WERI-Rb-1 (cell line): Measurements from ENCODE around the gene MYH14.
A peak's percentile ranks its signal among the peaks of the same experiment; 100 is the strongest.

ENCODE experiments used
- DNase-seq: peaks from one replicate; pipeline ENCODE4 v3.0.0-alpha.2; 2020
- H3K27ac ChIP-seq: fragments of 250-450 bp; sonication (Bioruptor Pico); 2 replicates; pipeline ENCODE4 v1.5.1; 2020; ENCODE audit warnings: mild to moderate bottlenecking, moderate library complexity
- H3K27me3 ChIP-seq: fragments of 250-450 bp; sonication (Bioruptor Pico); 2 replicates; pipeline ENCODE4 v1.5.1; 2021; ENCODE audit warnings: mild to moderate bottlenecking, low read depth, moderate library complexity; ENCODE audit not compliant: insufficient read depth, severe bottlenecking
- H3K36me3 ChIP-seq: fragments of 250-450 bp; sonication (Bioruptor Pico); 2 replicates; pipeline ENCODE4 v1.5.1; 2020; ENCODE audit warnings: mild to moderate bottlenecking, moderate library complexity
- H3K4me3 ChIP-seq: 2 replicates; pipeline ENCODE4 v1.5.1; 2011; ENCODE audit warnings: low read depth, mild to moderate bottlenecking, control low read depth, low read length
- H3K9me3 ChIP-seq: fragments of 250-450 bp; sonication (Bioruptor Pico); 2 replicates; pipeline ENCODE4 v1.5.1; 2021; ENCODE audit warnings: mild to moderate bottlenecking, moderate library complexity; ENCODE audit not compliant: severe bottlenecking
- CTCF ChIP-seq: IDR thresholded peaks from 2 replicates; pipeline ENCODE4 v1.5.1; 2011; ENCODE audit warnings: low read depth, mild to moderate bottlenecking, control low read depth, inconsistent platforms, low read length

The MYH14 gene

GRCh38 chr19:50321831-50322230 is 118.4 kb downstream of the MYH14 start:
- no peak for DNase-seq
- H3K36me3 ChIP-seq = peaks cover 9% of the 10 kb centered on the region

GRCh38 chr19:50322234-50322633 is 118.8 kb downstream of the MYH14 start:
- Histone ChIP-seq H3K27me3 (no peaks in the 10 kb centered on the region), H3K9me3 (no peaks in the 10 kb centered on the region), H3K36me3 (peaks cover 9% of the 10 kb centered on the region), H3K4me3 (no peak overlapping the region), H3K27ac (no peak overlapping the region)
- TF ChIP-seq CTCF = no peak
- DNase-seq = no peak

More at GRCh38 chr19:50321831-50322230, 118.4 kb downstream of the MYH14 start:
- Histone ChIP-seq H3K27me3 (no peaks in the 10 kb centered on the region), H3K9me3 (no peaks in the 10 kb centered on the region), H3K4me3 (no peak overlapping the region), H3K27ac (no peak overlapping the region)
- no peak for TF ChIP-seq CTCF

GRCh38 chr19:50322931-50323781 is 119.7 kb downstream of the MYH14 start:
- no peak for DNase-seq
- H3K4me3 ChIP-seq = no peak overlapping the region

GRCh38 chr19:50323782-50324133 is 120.3 kb downstream of the MYH14 start:
- Histone ChIP-seq H3K4me3 (no peak overlapping the region), H3K27ac (peak overlapping the region; percentile 90), H3K9me3 (no peaks in the 10 kb centered on the region), H3K27me3 (no peaks in the 10 kb centered on the region), H3K36me3 (peaks cover 9% of the 10 kb centered on the region)
- DNase-seq = no peak
- TF ChIP-seq CTCF = no peak

More at GRCh38 chr19:50322931-50323781, 119.7 kb downstream of the MYH14 start:
- no peaks in the 10 kb centered on the region for H3K9me3 ChIP-seq
- H3K27ac ChIP-seq = no peak overlapping the region; the same call in 1 of the 2 replicates
- peaks cover 9% of the 10 kb centered on the region for H3K36me3 ChIP-seq
- H3K27me3 ChIP-seq = no peaks in the 10 kb centered on the region
- TF ChIP-seq CTCF = no peak

GRCh38 chr19:50324331-50324730 is 120.9 kb downstream of the MYH14 start:
- no peak for TF ChIP-seq CTCF
- no peak for DNase-seq

More at GRCh38 chr19:50324331-50324730, 120.9 kb downstream of the MYH14 start:
- no peak overlapping the region for H3K4me3 ChIP-seq
- peaks cover 9% of the 10 kb centered on the region for H3K36me3 ChIP-seq
- peak overlapping the region; percentile 90 for H3K27ac ChIP-seq
- no peaks in the 10 kb centered on the region for H3K27me3 ChIP-seq
- no peaks in the 10 kb centered on the region for H3K9me3 ChIP-seq
